Measurements from ENCODE around the gene NPPA. TPM values are rescaled to one million over a fixed set of nuclear protein-coding genes. Genes with fewer than 3 reads are reported as not detected.

The NPPA gene
- total RNA-seq, 2 experiments from 2014 or later: not detected

- Mint-ChIP-seq H3K4me3 (no peak overlapping the region), H3K36me3 (ENCODE audit: low read depth) (no peaks in the 10 kb centered on the region), H3K4me1 (ENCODE audit: low read depth) (peaks cover 5% of the 10 kb centered on the region), H3K9me3 (no peaks in the 10 kb centered on the region), H3K27me3 (peaks cover 46% of the 10 kb centered on the region), H3K27ac (no peak overlapping the region)
- ChIA-PET CTCF (interaction anchor here (1.0 kb wide), 1 partner anchor 19 kb away, joined by 3 read pairs; no protein-coding TSS in a partner anchor), POLR2A (interaction anchor here (9.1 kb wide), 1 partner anchor 51 kb away, joined by 68 read pairs; no protein-coding TSS in a partner anchor)
- DNase-seq: no peak
- intact Hi-C loops (cut with micrococcal nuclease): loop anchor here (5.0 kb wide), 1 partner anchor 35 kb away; no protein-coding TSS in a partner anchor
- TF ChIP-seq, protein P1, sequence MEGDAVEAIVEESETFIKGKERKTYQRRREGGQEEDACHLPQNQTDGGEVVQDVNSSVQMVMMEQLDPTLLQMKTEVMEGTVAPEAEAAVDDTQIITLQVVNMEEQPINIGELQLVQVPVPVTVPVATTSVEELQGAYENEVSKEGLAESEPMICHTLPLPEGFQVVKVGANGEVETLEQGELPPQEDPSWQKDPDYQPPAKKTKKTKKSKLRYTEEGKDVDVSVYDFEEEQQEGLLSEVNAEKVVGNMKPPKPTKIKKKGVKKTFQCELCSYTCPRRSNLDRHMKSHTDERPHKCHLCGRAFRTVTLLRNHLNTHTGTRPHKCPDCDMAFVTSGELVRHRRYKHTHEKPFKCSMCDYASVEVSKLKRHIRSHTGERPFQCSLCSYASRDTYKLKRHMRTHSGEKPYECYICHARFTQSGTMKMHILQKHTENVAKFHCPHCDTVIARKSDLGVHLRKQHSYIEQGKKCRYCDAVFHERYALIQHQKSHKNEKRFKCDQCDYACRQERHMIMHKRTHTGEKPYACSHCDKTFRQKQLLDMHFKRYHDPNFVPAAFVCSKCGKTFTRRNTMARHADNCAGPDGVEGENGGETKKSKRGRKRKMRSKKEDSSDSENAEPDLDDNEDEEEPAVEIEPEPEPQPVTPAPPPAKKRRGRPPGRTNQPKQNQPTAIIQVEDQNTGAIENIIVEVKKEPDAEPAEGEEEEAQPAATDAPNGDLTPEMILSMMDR (IDR thresholded peaks at IDR 0.05): no peak
- ATAC-seq: no peak
Observed at GRCh38 chr1:11857164-11857851, 9.7 kb upstream of the NPPA start.

GRCh38 chr1:11856698-11857097 lies 9.1 kb upstream of the NPPA start:
- intact Hi-C loops (cut with micrococcal nuclease): loop anchor here (5.0 kb wide), 1 partner anchor 36 kb away; no protein-coding TSS in a partner anchor
- H3K4me3 Mint-ChIP-seq: no peak overlapping the region
- DNase-seq (no peak), ATAC-seq (no peak)
- no peak overlapping the region for H3K27ac Mint-ChIP-seq
- TF ChIP-seq, protein P1 (IDR thresholded peaks at IDR 0.05): no peak
- ChIA-PET POLR2A (interaction anchor here (9.1 kb wide), 1 partner anchor 52 kb away, joined by 68 read pairs; no protein-coding TSS in a partner anchor), CTCF (interaction anchor here (1.0 to 2.7 kb wide), 2 partner anchors 18 to 19 kb away, joined by 3 to 11 read pairs; no protein-coding TSS in a partner anchor)
- H3K27me3 Mint-ChIP-seq: peaks cover 43% of the 10 kb centered on the region
- H3K9me3 Mint-ChIP-seq: no peaks in the 10 kb centered on the region
- H3K4me1 Mint-ChIP-seq (ENCODE audit: low read depth): peaks cover 5% of the 10 kb centered on the region
- no peaks in the 10 kb centered on the region for H3K36me3 Mint-ChIP-seq (ENCODE audit: low read depth)

GRCh38 chr1:11855430-11855829 lies 7.8 kb upstream of the NPPA start:
- Mint-ChIP-seq H3K9me3 (no peaks in the 10 kb centered on the region), H3K4me1 (ENCODE audit: low read depth) (peaks cover 5% of the 10 kb centered on the region), H3K27ac (no peak overlapping the region), H3K27me3 (peaks cover 31% of the 10 kb centered on the region), H3K36me3 (ENCODE audit: low read depth) (no peaks in the 10 kb centered on the region), H3K4me3 (no peak overlapping the region)
- CTCF ChIA-PET: interaction anchor here (2.7 kb wide), 1 partner anchor 17 kb away, joined by 11 read pairs; no protein-coding TSS in a partner anchor
- TF ChIP-seq, protein P1 (IDR thresholded peaks at IDR 0.05): no peak
- POLR2A ChIA-PET: interaction anchor here (9.1 kb wide), 1 partner anchor 53 kb away, joined by 68 read pairs; no protein-coding TSS in a partner anchor
- ATAC-seq (no peak), DNase-seq (no peak)
- intact Hi-C loops (cut with micrococcal nuclease): loop anchor here (5.0 kb wide), 1 partner anchor 37 kb away; no protein-coding TSS in a partner anchor

DNA sequence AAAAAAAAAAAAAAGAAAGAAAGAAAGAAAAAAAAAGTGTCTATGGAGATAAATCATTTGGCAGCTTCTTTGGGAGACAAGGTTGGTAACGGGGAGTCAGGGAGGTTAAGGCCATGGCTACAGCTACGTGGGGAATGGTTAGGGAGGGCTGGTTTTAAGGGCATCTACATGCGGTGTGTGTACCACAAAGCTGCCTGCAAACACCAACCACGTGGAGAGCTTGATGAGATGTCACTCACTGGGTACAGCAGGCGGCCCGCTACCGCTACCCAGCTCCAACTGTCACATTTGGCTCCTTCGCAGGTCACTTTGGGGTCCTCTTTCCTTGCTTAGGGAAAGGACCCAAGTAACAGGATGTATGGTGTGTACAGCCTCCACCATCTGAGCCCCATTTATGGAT lies 6.9 kb upstream of the NPPA start:
- TF ChIP-seq, protein P1 (IDR thresholded peaks at IDR 0.05): no peak
- intact Hi-C loops (cut with micrococcal nuclease): no loop called here
- no peaks in the 10 kb centered on the region for H3K9me3 Mint-ChIP-seq
- no peaks in the 10 kb centered on the region for H3K36me3 Mint-ChIP-seq (ENCODE audit: low read depth)
- ATAC-seq (no peak), DNase-seq (no peak)
- peaks cover 5% of the 10 kb centered on the region for H3K4me1 Mint-ChIP-seq (ENCODE audit: low read depth)
- no peak overlapping the region for H3K4me3 Mint-ChIP-seq
- CTCF ChIA-PET: interaction anchor here (2.7 kb wide), 1 partner anchor 16 kb away, joined by 11 read pairs; no protein-coding TSS in a partner anchor
- no peak overlapping the region for H3K27ac Mint-ChIP-seq
- peaks cover 24% of the 10 kb centered on the region for H3K27me3 Mint-ChIP-seq
- POLR2A ChIA-PET: interaction anchor here (9.1 kb wide), 1 partner anchor 54 kb away, joined by 68 read pairs; no protein-coding TSS in a partner anchor

DNA sequence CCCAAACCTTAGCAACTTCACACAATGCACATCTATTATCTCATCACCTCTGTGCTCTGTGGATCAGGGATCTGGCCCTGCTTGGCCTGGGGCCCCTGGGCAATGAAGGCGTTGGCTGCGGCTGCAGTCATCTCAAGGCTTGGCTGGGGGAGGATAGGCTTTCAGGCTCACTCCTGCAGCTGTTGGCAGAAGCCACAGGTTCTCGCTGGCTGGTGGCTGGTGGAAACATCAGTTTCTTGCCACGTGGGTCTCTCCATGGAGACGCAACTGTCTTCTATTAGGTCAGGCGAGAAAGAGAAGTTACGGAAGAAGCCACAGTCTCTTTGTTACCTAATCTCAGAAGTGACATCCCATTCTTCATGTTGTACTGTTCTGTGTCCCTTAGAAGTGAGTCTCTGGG lies 3.6 kb upstream of the NPPA start:
- CTCF ChIA-PET: interaction anchor here (1.1 kb wide), 1 partner anchor 27 kb away, joined by 3 read pairs; no protein-coding TSS in a partner anchor
- Mint-ChIP-seq H3K27ac (no peak overlapping the region), H3K36me3 (ENCODE audit: low read depth) (peaks cover 2% of the 10 kb centered on the region), H3K27me3 (peaks cover 7% of the 10 kb centered on the region), H3K4me3 (no peak overlapping the region), H3K4me1 (ENCODE audit: low read depth) (no peaks in the 10 kb centered on the region), H3K9me3 (no peaks in the 10 kb centered on the region)
- TF ChIP-seq, protein P1 (IDR thresholded peaks at IDR 0.05): no peak
- POLR2A ChIA-PET: interaction anchor here (2.6 kb wide), 1 partner anchor 58 kb away, joined by 16 read pairs; no protein-coding TSS in a partner anchor
- ATAC-seq (no peak), DNase-seq (no peak)
- intact Hi-C loops (cut with micrococcal nuclease): no loop called here

Data from activated CD8-positive, alpha-beta T cell treated with anti-CD3 and anti-CD28 coated beads for 36 hours (primary cell).